GM10248 (cell line): ENCODE measurements around the gene ARID3A.

Source experiments
- CTCF ChIA-PET: fragments of 300-600 bp; sonication (Branson Sonifier 250); formaldehyde crosslinking; extraction: SDS; loops from one replicate; lab custom pipeline; 2021; ENCODE audit warnings: antibody characterized with exemption; lab: Yijun Ruan, JAX
- POLR2A ChIA-PET: fragments of 350-650 bp; sonication (Branson Sonifier 250); formaldehyde crosslinking; extraction: SDS; loops from one replicate; lab custom pipeline; 2020; ENCODE audit warnings: antibody characterized with exemption; lab: Yijun Ruan, JAX
- DNase-seq: peaks from one replicate; pipeline ENCODE4 v3.0.0; 2012; ENCODE audit errors: extremely low spot score
- CTCF ChIP-seq: IDR thresholded peaks from 2 replicates; pipeline ENCODE4 v1.5.1; 2012; ENCODE audit warnings: mild to moderate bottlenecking, low read depth; ENCODE audit errors: extremely low read depth, missing control alignments, control extremely low read depth

ARID3A gene

GRCh38 chr19:988510-988909, 62.7 kb downstream of the ARID3A start:
- CTCF ChIA-PET: interaction anchor here (1.6 to 8.9 kb wide), 2 partner anchors 66 to 278 kb away, joined by 4 to 136 read pairs; no protein-coding TSS in a partner anchor
- DNase-seq: no peak
- POLR2A ChIA-PET: no interaction called here
- TF ChIP-seq CTCF: no peak

GRCh38 chr19:989381-990081, 63.7 kb downstream of the ARID3A start:
- CTCF ChIA-PET: interaction anchor here (8.9 kb wide), 1 partner anchor 67 kb away, joined by 136 read pairs; no protein-coding TSS in a partner anchor

GRCh38 chr19:990119-990571, 64.3 kb downstream of the ARID3A start:
- CTCF ChIA-PET: interaction anchor here (1.2 kb wide), 1 partner anchor 8 kb away, joined by 3 read pairs; no protein-coding TSS in a partner anchor
- DNase-seq: no peak
- POLR2A ChIA-PET: no interaction called here
- no peak for TF ChIP-seq CTCF

More at GRCh38 chr19:989381-990081, 63.7 kb downstream of the ARID3A start:
- TF ChIP-seq CTCF: peak; percentile 24
- no peak for DNase-seq
- POLR2A ChIA-PET: no interaction called here

GRCh38 chr19:990746-991145, 64.9 kb downstream of the ARID3A start:
- POLR2A ChIA-PET: no interaction called here
- CTCF ChIA-PET: interaction anchor here (1.2 kb wide), 1 partner anchor 9 kb away, joined by 3 read pairs; no protein-coding TSS in a partner anchor
- no peak for TF ChIP-seq CTCF
- DNase-seq: no peak

- ChIA-PET POLR2A (no interaction called here), CTCF (interaction anchor here (1.2 kb wide), 1 partner anchor 9 kb away, joined by 3 read pairs; no protein-coding TSS in a partner anchor)
- TF ChIP-seq CTCF: no peak
- DNase-seq: peak; percentile 63
Measured at GRCh38 chr19:991174-991931, 65.5 kb downstream of the ARID3A start.

GRCh38 chr19:991932-992669, 66.3 kb downstream of the ARID3A start:
- no peak for DNase-seq
- TF ChIP-seq CTCF: no peak
- ChIA-PET CTCF (no interaction called here), POLR2A (no interaction called here)
